GM21786 (cell line): ENCODE data around the gene LSAMP.

Experiments
- ATAC-seq: cut with Tn5 transposase; IDR thresholded peaks from one replicate; pipeline ENCODE4 v1.9.1; 2021; ENCODE audit not compliant: unreplicated experiment

Gene LSAMP

GRCh38 chr3:116064646-116065045 is 380.6 kb downstream of the LSAMP start:
- no peak for ATAC-seq

GRCh38 chr3:116059421-116060096 is 385.7 kb downstream of the LSAMP start:
- no peak for ATAC-seq

GRCh38 chr3:116058844-116059243 is 386.4 kb downstream of the LSAMP start:
- ATAC-seq = no peak

GRCh38 chr3:116057400-116058006 is 387.8 kb downstream of the LSAMP start:
- ATAC-seq = no peak

GRCh38 chr3:116056280-116056679 is 389.0 kb downstream of the LSAMP start:
- peak; percentile 92 for ATAC-seq

GRCh38 chr3:116053017-116053416 is 392.3 kb downstream of the LSAMP start:
- ATAC-seq = no peak

GRCh38 chr3:116052602-116053001 is 392.7 kb downstream of the LSAMP start:
- ATAC-seq = no peak

- ATAC-seq = no peak
Measured at GRCh38 chr3:116051586-116051985, 393.7 kb downstream of the LSAMP start.

GRCh38 chr3:116051040-116051439 is 394.2 kb downstream of the LSAMP start:
- no peak for ATAC-seq

GRCh38 chr3:116050311-116050915 is 394.9 kb downstream of the LSAMP start:
- no peak for ATAC-seq

- ATAC-seq = no peak
Measured at GRCh38 chr3:116048991-116049390, 396.3 kb downstream of the LSAMP start.

GRCh38 chr3:116046350-116046749 is 398.9 kb downstream of the LSAMP start:
- no peak for ATAC-seq

GRCh38 chr3:116045314-116045713 is 400.0 kb downstream of the LSAMP start:
- ATAC-seq = no peak

GRCh38 chr3:116040152-116040551 is 405.1 kb downstream of the LSAMP start:
- ATAC-seq = no peak

GRCh38 chr3:116039651-116039985 is 405.7 kb downstream of the LSAMP start:
- ATAC-seq = no peak

- ATAC-seq = no peak
Measured at GRCh38 chr3:116038968-116039650, 406.2 kb downstream of the LSAMP start.

GRCh38 chr3:116037954-116038911 is 407.1 kb downstream of the LSAMP start:
- peak; percentile 98 for ATAC-seq

GRCh38 chr3:116035429-116035828 is 409.9 kb downstream of the LSAMP start:
- no peak for ATAC-seq

- ATAC-seq = no peak
Measured at GRCh38 chr3:116034794-116035193, 410.5 kb downstream of the LSAMP start.

GRCh38 chr3:116034086-116034485 is 411.2 kb downstream of the LSAMP start:
- ATAC-seq = no peak

GRCh38 chr3:116033516-116033915 is 411.8 kb downstream of the LSAMP start:
- no peak for ATAC-seq
